Fibroblast of lung (primary cell): ENCODE results near the gene CMTR1. TPM values are rescaled to one million over a fixed set of nuclear protein-coding genes. Genes with fewer than 3 reads are reported as not detected.
A peak's percentile ranks its signal among the peaks of the same experiment; 100 is the strongest.

Experiments
- DNase-seq, 2 donors: peaks; one replicate each; pipeline versions ENCODE4 v3.0.0 to v3.0.0-alpha.2; 2010; ENCODE audit warnings: low read depth in 2 of 2
- H2AFZ ChIP-seq: 2 replicates; pipeline ENCODE4 v1.5.1; 2012; ENCODE audit warnings: low read length, control low read depth, inconsistent platforms
- H3K27ac ChIP-seq: 2 replicates; pipeline ENCODE4 v1.5.1; 2011; ENCODE audit warnings: low read length, control low read depth; ENCODE audit not compliant: insufficient read depth
- H3K27me3 ChIP-seq: 2 replicates; pipeline ENCODE4 v1.5.1; 2011; ENCODE audit warnings: mild to moderate bottlenecking, low read length; ENCODE audit not compliant: control insufficient read depth, insufficient read depth
- H3K36me3 ChIP-seq: 2 replicates; pipeline ENCODE4 v1.5.1; 2011; ENCODE audit warnings: low read length; ENCODE audit not compliant: control insufficient read depth, insufficient read depth
- H3K4me1 ChIP-seq: 2 replicates; pipeline ENCODE4 v1.5.1; 2011; ENCODE audit warnings: low read length; ENCODE audit not compliant: control insufficient read depth, insufficient read depth; ENCODE audit errors: extremely low read depth
- H3K4me2 ChIP-seq: 2 replicates; pipeline ENCODE4 v1.5.1; 2011; ENCODE audit warnings: low read length, control low read depth; ENCODE audit not compliant: insufficient read depth; ENCODE audit errors: extremely low read depth
- H3K4me3 ChIP-seq, 4 experiments: fragments of 200-600 bp in 1 of 4; sonication (generic) in 1 of 4; replicated peaks in 1 of 4; 2 replicates each; pipeline ENCODE4 v1.5.1; 2011 to 2016; ENCODE audit warnings: low read length in 4 of 4, low read depth in 3 of 4, mild to moderate bottlenecking in 3 of 4, control low read depth in 2 of 4, inconsistent platforms in 1 of 4, mixed read lengths in 1 of 4; ENCODE audit not compliant: insufficient read depth in 1 of 4; ENCODE audit errors: control extremely low read depth in 1 of 4
- H3K79me2 ChIP-seq: 2 replicates; pipeline ENCODE4 v1.5.1; 2012; ENCODE audit warnings: mild to moderate bottlenecking, low read length, inconsistent platforms; ENCODE audit not compliant: control insufficient read depth, insufficient read depth
- H3K9ac ChIP-seq: 2 replicates; pipeline ENCODE4 v1.5.1; 2011; ENCODE audit warnings: mild to moderate bottlenecking, low read length, control low read depth; ENCODE audit not compliant: insufficient read depth
- H3K9me3 ChIP-seq: 2 replicates; pipeline ENCODE4 v1.5.1; 2012; ENCODE audit warnings: low read depth, low read length; ENCODE audit not compliant: control insufficient read depth, insufficient read depth
- H4K20me1 ChIP-seq: 2 replicates; pipeline ENCODE4 v1.5.1; 2011; ENCODE audit warnings: low read length; ENCODE audit not compliant: control insufficient read depth, insufficient read depth; ENCODE audit errors: extremely low read depth
- CTCF ChIP-seq, 2 donors: IDR thresholded peaks in 1 of 2; conservative IDR thresholded peaks in 1 of 2; 1 replicate in 1 of 2; 2 replicates in 1 of 2; pipeline ENCODE4 v1.5.1; 2011 to 2012; ENCODE audit warnings: low read length in 2 of 2, control low read depth in 1 of 2, inconsistent platforms in 1 of 2, low read depth in 1 of 2, mild to moderate bottlenecking in 1 of 2
- EZH2 ChIP-seq: IDR thresholded peaks from 2 replicates; pipeline ENCODE4 v1.5.1; 2012; ENCODE audit warnings: low read length, control low read depth, mild to moderate bottlenecking; ENCODE audit errors: missing control alignments
- polyA plus RNA-seq, 2 donors: library from polyadenylated mRNA; depleted of rRNA in 1 of 2; stranded (reverse) in 1 of 2; unstranded in 1 of 2; fragments of >200 nt; gene quantifications; 2 replicates each; pipeline ENCODE4 v1.2.1, GENCODE V29; 2011 to 2012; ENCODE audit warnings: missing spikeins in 1 of 2
- total RNA-seq: library from RNA; depleted of rRNA; stranded (reverse); fragments of >200 nt; gene quantifications from 2 replicates; pipeline ENCODE4 v1.2.1, GENCODE V29; 2014

The CMTR1 gene
- total and polyA plus RNA-seq, 2 donors (not counting 1 experiment from before 2014, with no cell fraction given), result 27.0 to 44.8 TPM

GRCh38 chr6:37489697-37490336 is 56.8 kb downstream of the CMTR1 start:
- Histone ChIP-seq H3K36me3 (no peaks in the 10 kb centered on the region), H2AFZ (no peak overlapping the region), H3K27ac (no peak overlapping the region), H3K4me2 (no peak overlapping the region), H3K9me3 (no peaks in the 10 kb centered on the region), H3K4me1 (no peaks in the 10 kb centered on the region), H4K20me1 (no peaks in the 10 kb centered on the region), H3K4me3 (no peak overlapping the region), H3K79me2 (no peaks in the 10 kb centered on the region), H3K27me3 (no peaks in the 10 kb centered on the region), H3K9ac (no peak overlapping the region)
- TF ChIP-seq CTCF (conservative IDR thresholded peaks at IDR 0.05 in 1 of 2, IDR thresholded peaks at IDR 0.05 in 1 of 2; ENCODE audit: low read depth in 1 of 2, low read length in 2 of 2) (peak in 1 of 2 donors; percentile 5), EZH2 (no peak)
- DNase-seq, result peak in 1 of 2 donors; percentile 10

GRCh38 chr6:37490536-37491170 is 57.6 kb downstream of the CMTR1 start:
- Histone ChIP-seq H3K9me3 (no peaks in the 10 kb centered on the region), H3K4me1 (no peaks in the 10 kb centered on the region), H3K27ac (no peak overlapping the region), H3K79me2 (no peaks in the 10 kb centered on the region), H3K4me2 (no peak overlapping the region), H2AFZ (no peak overlapping the region), H4K20me1 (no peaks in the 10 kb centered on the region), H3K36me3 (no peaks in the 10 kb centered on the region), H3K9ac (no peak overlapping the region), H3K4me3 (no peak overlapping the region), H3K27me3 (no peaks in the 10 kb centered on the region)
- TF ChIP-seq CTCF (conservative IDR thresholded peaks at IDR 0.05 in 1 of 2, IDR thresholded peaks at IDR 0.05 in 1 of 2; ENCODE audit: low read depth in 1 of 2, low read length in 2 of 2), result no peak
- no peak for TF ChIP-seq EZH2
- DNase-seq, result no peak

- TF ChIP-seq EZH2 (no peak), CTCF (conservative IDR thresholded peaks at IDR 0.05 in 1 of 2, IDR thresholded peaks at IDR 0.05 in 1 of 2; ENCODE audit: low read depth in 1 of 2, low read length in 2 of 2) (no peak)
- Histone ChIP-seq H3K79me2 (no peaks in the 10 kb centered on the region), H3K9ac (no peak overlapping the region), H3K4me1 (no peaks in the 10 kb centered on the region), H3K4me3 (no peak overlapping the region), H3K9me3 (no peaks in the 10 kb centered on the region), H3K4me2 (no peak overlapping the region), H4K20me1 (no peaks in the 10 kb centered on the region), H2AFZ (no peak overlapping the region), H3K36me3 (no peaks in the 10 kb centered on the region), H3K27me3 (no peaks in the 10 kb centered on the region), H3K27ac (no peak overlapping the region)
- no peak for DNase-seq
Observed at GRCh38 chr6:37491171-37491829, 58.3 kb downstream of the CMTR1 start.
